SK-N-MC (cell line): ENCODE measurements around the gene PUS7.
"Not testable (repeated sequence)": the region's sequence is repeated elsewhere in the genome, so short reads cannot be mapped to it uniquely, and the experiment has no call there.

ENCODE experiments used
- DNase-seq: peaks from one replicate; pipeline ENCODE4 v3.0.0-alpha.2; 2011; ENCODE audit warnings: low read depth, low spot score
- H3K27ac ChIP-seq: fragments of 200-600 bp; sonication (generic); 2 replicates; pipeline ENCODE4 v1.5.1; 2016; ENCODE audit warnings: mixed run types
- H3K36me3 ChIP-seq: fragments of 200-600 bp; sonication (generic); 2 replicates; pipeline ENCODE4 v1.6.1; 2017; ENCODE audit warnings: antibody characterized with exemption, low read length, mixed read lengths; ENCODE audit not compliant: insufficient read depth
- H3K4me3 ChIP-seq: fragments of 200-600 bp; sonication (generic); 2 replicates; pipeline ENCODE4 v1.5.1; 2016
- H3K9ac ChIP-seq: fragments of 200-600 bp; sonication (generic); 2 replicates; pipeline ENCODE4 v1.8.0; 2017; ENCODE audit warnings: mixed run types, mixed read lengths; ENCODE audit not compliant: insufficient read length
- H3K9me3 ChIP-seq: fragments of 200-600 bp; sonication (generic); 2 replicates; pipeline ENCODE4 v1.6.1; 2017; ENCODE audit warnings: low read depth, mild to moderate bottlenecking, antibody characterized with exemption, low read length, moderate library complexity, mixed read lengths
- EZH2 ChIP-seq: fragments of 200-600 bp; sonication (generic); IDR thresholded peaks from one replicate; pipeline ENCODE4 v1.6.1; 2017; ENCODE audit warnings: antibody characterized with exemption
- FOXP2 ChIP-seq: optimal IDR thresholded peaks from 2 replicates; pipeline ENCODE3; 2011; ENCODE audit warnings: mild to moderate bottlenecking, moderate library complexity; ENCODE audit not compliant: insufficient read depth; ENCODE audit errors: extremely low read length, control extremely low read depth
- POLR2AphosphoS5 ChIP-seq: IDR thresholded peaks from 2 replicates; pipeline ENCODE4 v1.6.1; 2012; ENCODE audit warnings: mild to moderate bottlenecking, low read depth, low read length, borderline replicate concordance

PUS7 gene

GRCh38 chr7:105531792-105532671 lies 10.0 kb upstream of the PUS7 start, which contains the start of gene RINT1:
TSS of gene RINT1 (plus strand) at chr7:105532201. CDS start at chr7:105532316, 115 bp downstream.
- no peak for DNase-seq
- no peaks in the 10 kb centered on the region for H3K9me3 ChIP-seq
- H3K9ac ChIP-seq: peak within 1 kb of the TSS; percentile 99
- peak within 1 kb of the TSS; percentile 98 for H3K4me3 ChIP-seq
- no peak for TF ChIP-seq EZH2
- TF ChIP-seq POLR2AphosphoS5: peak; percentile 96
- TF ChIP-seq FOXP2: peak; percentile 81
- peaks cover 7% of the 10 kb centered on the region; the same call in 1 of the 2 replicates for H3K36me3 ChIP-seq
- peak within 1 kb of the TSS; percentile 50; the same call in 1 of the 2 replicates for H3K27ac ChIP-seq

- Histone ChIP-seq H3K4me3 (no peak overlapping the region), H3K9me3 (no peaks in the 10 kb centered on the region), H3K9ac (no peak overlapping the region), H3K36me3 (no peaks in the 10 kb centered on the region), H3K27ac (no peak overlapping the region)
- no peak for DNase-seq
- TF ChIP-seq EZH2 (no peak), POLR2AphosphoS5 (no peak), FOXP2 (no peak)
Measured at GRCh38 chr7:105530546-105530945, 8.5 kb upstream of the PUS7 start.

GRCh38 chr7:105530126-105530525 lies 8.1 kb upstream of the PUS7 start:
- Histone ChIP-seq H3K27ac (no peak overlapping the region), H3K36me3 (no peaks in the 10 kb centered on the region), H3K9ac (no peak overlapping the region), H3K9me3 (no peaks in the 10 kb centered on the region), H3K4me3 (no peak overlapping the region)
- TF ChIP-seq POLR2AphosphoS5: no peak
- TF ChIP-seq FOXP2: no peak
- no peak for DNase-seq

GRCh38 chr7:105527737-105528136 lies 5.7 kb upstream of the PUS7 start:
- DNase-seq, H3K36me3 ChIP-seq, H3K4me3 ChIP-seq, H3K27ac ChIP-seq, H3K9ac ChIP-seq, H3K9me3 ChIP-seq: not testable (repeated sequence)

GRCh38 chr7:105524840-105525239 lies 2.8 kb upstream of the PUS7 start:
- Histone ChIP-seq H3K36me3 (peaks cover 2% of the 10 kb centered on the region), H3K4me3 (no peak overlapping the region), H3K27ac (no peak overlapping the region), H3K9me3 (no peaks in the 10 kb centered on the region), H3K9ac (no peak overlapping the region)
- no peak for TF ChIP-seq FOXP2
- no peak for TF ChIP-seq EZH2
- no peak for DNase-seq

GRCh38 chr7:105524423-105524822 lies 2.4 kb upstream of the PUS7 start:
- H3K9me3 ChIP-seq, H3K9ac ChIP-seq, H3K27ac ChIP-seq, DNase-seq, H3K4me3 ChIP-seq, H3K36me3 ChIP-seq: not testable (repeated sequence)

GRCh38 chr7:105521027-105521716 lies 899 bp downstream of the PUS7 start:
- no peak for TF ChIP-seq EZH2
- TF ChIP-seq POLR2AphosphoS5: 0 out of 2 replicates have a peak, but pooled peaks have one; percentile 37
- no peak for TF ChIP-seq FOXP2
- Histone ChIP-seq H3K9me3 (no peaks in the 10 kb centered on the region), H3K9ac (peak overlapping the region; percentile 88), H3K36me3 (peaks cover 36% of the 10 kb centered on the region), H3K27ac (peak overlapping the region; percentile 15; the same call in 1 of the 2 replicates), H3K4me3 (peak overlapping the region; percentile 99)
- DNase-seq: no peak

- Histone ChIP-seq H3K36me3 (peaks cover 37% of the 10 kb centered on the region), H3K4me3 (peak overlapping the region; percentile 99)
- not testable (repeated sequence) for H3K27ac ChIP-seq, DNase-seq, H3K9me3 ChIP-seq, H3K9ac ChIP-seq
Measured at GRCh38 chr7:105520620-105521019, 1.5 kb downstream of the PUS7 start.

GRCh38 chr7:105519353-105519752 lies 2.7 kb downstream of the PUS7 start:
- Histone ChIP-seq H3K36me3 (peaks cover 43% of the 10 kb centered on the region), H3K4me3 (no peak overlapping the region), H3K9me3 (0 out of 2 replicates have a peak, but pooled peaks cover 6% of the 10 kb centered on the region), H3K9ac (no peak overlapping the region), H3K27ac (no peak overlapping the region)
- TF ChIP-seq EZH2: no peak
- no peak for TF ChIP-seq FOXP2
- TF ChIP-seq POLR2AphosphoS5: no peak
- DNase-seq: no peak

GRCh38 chr7:105515610-105516009 lies 6.5 kb downstream of the PUS7 start:
- not testable (repeated sequence) for H3K4me3 ChIP-seq

More at GRCh38 chr7:105515610-105516009, 6.5 kb downstream of the PUS7 start:
- not testable (repeated sequence) for H3K9me3 ChIP-seq, H3K9ac ChIP-seq, DNase-seq, H3K27ac ChIP-seq
- H3K36me3 ChIP-seq: peaks cover 53% of the 10 kb centered on the region
